ENCODE data around the gene RGCC.

GRCh38 chr13:41516166-41516565, 58.8 kb downstream of the RGCC start:
- TF ChIP-seq EP300 (IDR thresholded peaks at IDR 0.05) (no peak), CTCF (IDR thresholded peaks at IDR 0.05) (no peak), POLR2A (IDR thresholded peaks at IDR 0.05) (no peak)
